DMS53 treated with DMSO at 0.1 percent for 48 hours (cell line): ENCODE measurements around the gene COBLL1.
"Not testable (repeated sequence)": the region's sequence is repeated elsewhere in the genome, so short reads cannot be mapped to it uniquely, and the experiment has no call there.

Source experiments
- DNase-seq: peaks from one replicate; lab custom pipeline; 2025; ENCODE audit not compliant: unreplicated experiment; lab: John Stamatoyannopoulos, UW

Gene COBLL1

GRCh38 chr2:164761737-164762460, 79.7 kb downstream of the COBLL1 start:
- DNase-seq = no peak

GRCh38 chr2:164761201-164761600, 80.4 kb downstream of the COBLL1 start:
- not testable (repeated sequence) for DNase-seq

GRCh38 chr2:164760179-164760578, 81.4 kb downstream of the COBLL1 start:
- DNase-seq = no peak

- DNase-seq = peak; percentile 33
Observed at GRCh38 chr2:164757934-164758695, 83.5 kb downstream of the COBLL1 start.

- DNase-seq = no peak
Observed at GRCh38 chr2:164756773-164757172, 84.8 kb downstream of the COBLL1 start.

- no peak for DNase-seq
Observed at GRCh38 chr2:164755952-164756351, 85.7 kb downstream of the COBLL1 start.

GRCh38 chr2:164754157-164755093, 87.2 kb downstream of the COBLL1 start:
- DNase-seq = no peak

GRCh38 chr2:164752956-164753355, 88.7 kb downstream of the COBLL1 start:
- no peak for DNase-seq

GRCh38 chr2:164747783-164748433, 93.7 kb downstream of the COBLL1 start:
- no peak for DNase-seq

GRCh38 chr2:164747140-164747539, 94.5 kb downstream of the COBLL1 start:
- no peak for DNase-seq

- no peak for DNase-seq
Observed at GRCh38 chr2:164746713-164747112, 94.9 kb downstream of the COBLL1 start.

- DNase-seq = no peak
Observed at GRCh38 chr2:164745012-164745797, 96.4 kb downstream of the COBLL1 start.

GRCh38 chr2:164742738-164743317, 98.8 kb downstream of the COBLL1 start:
- DNase-seq = no peak

GRCh38 chr2:164739966-164740365, 101.7 kb downstream of the COBLL1 start:
- no peak for DNase-seq

- DNase-seq = peak; percentile 93
Observed at GRCh38 chr2:164737612-164738081, 104.0 kb downstream of the COBLL1 start.

GRCh38 chr2:164735309-164735919, 106.2 kb downstream of the COBLL1 start:
- DNase-seq = no peak

- DNase-seq = no peak
Observed at GRCh38 chr2:164734196-164734595, 107.4 kb downstream of the COBLL1 start.

- DNase-seq = no peak
Observed at GRCh38 chr2:164725542-164725941, 116.1 kb downstream of the COBLL1 start.
